GM18873 (cell line): ENCODE measurements around the gene MAMDC4.
A peak's percentile ranks its signal among the peaks of the same experiment; 100 is the strongest.
"Not testable (repeated sequence)": the region's sequence is repeated elsewhere in the genome, so short reads cannot be mapped to it uniquely, and the experiment has no call there.

Source experiments
- ATAC-seq: cut with Tn5 transposase; IDR thresholded peaks from one replicate; pipeline ENCODE4 v1.9.1; 2021; ENCODE audit warnings: mild to moderate bottlenecking, moderate library complexity, moderate number of reproducible peaks; ENCODE audit not compliant: unreplicated experiment, low FRiP score

MAMDC4 gene

GRCh38 chr9:136851941-136852663, at the start of gene MAMDC4:
TSS of gene MAMDC4 (plus strand) at chr9:136852346. CDS start at chr9:136852417, 71 bp downstream.
- ATAC-seq, result no peak

- ATAC-seq, result not testable (repeated sequence)
Observed at GRCh38 chr9:136803009-136803550, 49.1 kb upstream of the MAMDC4 start.

- ATAC-seq, result no peak
Observed at GRCh38 chr9:136803551-136804508, 48.3 kb upstream of the MAMDC4 start.

- ATAC-seq, result no peak
Observed at GRCh38 chr9:136804509-136805206, 47.5 kb upstream of the MAMDC4 start.

GRCh38 chr9:136805207-136805740, 46.9 kb upstream of the MAMDC4 start:
- ATAC-seq, result no peak

- no peak for ATAC-seq
Observed at GRCh38 chr9:136806067-136806466, 46.1 kb upstream of the MAMDC4 start.

GRCh38 chr9:136806631-136807201, 45.4 kb upstream of the MAMDC4 start:
- ATAC-seq, result peak; percentile 10

GRCh38 chr9:136807281-136808074, 44.7 kb upstream of the MAMDC4 start, which contains the start of gene RABL6:
TSS of gene RABL6 (plus strand) at chr9:136807948. CDS start at chr9:136808197, 249 bp downstream.
- ATAC-seq, result peak; percentile 52

GRCh38 chr9:136808075-136808805, 43.9 kb upstream of the MAMDC4 start:
- ATAC-seq, result peak; percentile 28

GRCh38 chr9:136808806-136809158, 43.4 kb upstream of the MAMDC4 start:
- ATAC-seq, result no peak

- no peak for ATAC-seq
Observed at GRCh38 chr9:136814725-136815421, 37.3 kb upstream of the MAMDC4 start.

- no peak for ATAC-seq
Observed at GRCh38 chr9:136815422-136815782, 36.7 kb upstream of the MAMDC4 start.

- ATAC-seq, result no peak
Observed at GRCh38 chr9:136820971-136821825, 30.9 kb upstream of the MAMDC4 start.

- no peak for ATAC-seq
Observed at GRCh38 chr9:136821826-136822544, 30.2 kb upstream of the MAMDC4 start.

- no peak for ATAC-seq
Observed at GRCh38 chr9:136823136-136824046, 28.8 kb upstream of the MAMDC4 start.
